NCI-H1436 (cell line): ENCODE measurements around the gene SH3D19.
A peak's percentile ranks its signal among the peaks of the same experiment; 100 is the strongest.
"Not testable (repeated sequence)": the region's sequence is repeated elsewhere in the genome, so short reads cannot be mapped to it uniquely, and the experiment has no call there.

Source experiments
- DNase-seq: peaks from one replicate; lab custom pipeline; 2025; lab: John Stamatoyannopoulos, UW

The SH3D19 gene

DNA sequence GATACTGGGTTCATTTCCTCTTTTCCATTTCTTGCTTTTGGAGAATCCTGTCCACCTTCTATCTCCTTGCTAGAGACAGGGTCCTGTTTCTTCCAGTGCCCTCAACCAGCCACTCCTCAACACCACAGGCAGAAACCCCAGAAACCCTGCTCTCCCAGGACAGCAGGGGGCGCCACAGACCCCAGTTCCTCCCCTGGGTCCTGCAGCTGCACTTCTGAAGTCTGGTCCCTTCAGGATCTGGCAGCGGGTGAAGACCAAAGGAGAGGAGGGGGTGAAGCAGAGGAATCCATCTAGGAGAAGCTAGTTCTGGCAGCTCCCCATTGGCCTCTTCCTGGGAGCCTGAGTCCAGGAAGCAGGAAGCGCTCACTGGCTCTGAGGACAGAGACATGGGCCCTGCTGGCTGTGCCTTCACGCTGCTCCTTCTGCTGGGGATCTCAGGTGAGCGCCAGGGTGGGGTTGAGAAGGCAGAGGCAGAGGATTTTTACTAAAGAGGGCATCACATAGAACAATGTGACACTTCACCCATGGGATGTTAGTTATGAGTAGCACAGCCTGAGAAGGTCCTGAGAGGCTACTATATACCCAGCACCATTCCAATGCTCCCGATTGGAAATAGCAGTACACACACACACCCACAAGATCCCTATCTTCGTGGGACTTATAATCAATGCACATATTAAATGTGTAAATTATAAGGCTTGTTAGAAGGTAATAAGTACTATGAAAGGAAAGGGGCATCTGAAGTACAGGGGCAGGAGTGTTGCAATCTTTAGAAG lies 48.4 kb downstream of the SH3D19 start, which contains the start of gene PRSS48:
Gene PRSS48, plus strand, starts transcription at position 375 of the 776 bp plus-strand sequence. Its CDS starts 12 bp downstream, at position 387.
- peak; percentile 35 for DNase-seq

DNA sequence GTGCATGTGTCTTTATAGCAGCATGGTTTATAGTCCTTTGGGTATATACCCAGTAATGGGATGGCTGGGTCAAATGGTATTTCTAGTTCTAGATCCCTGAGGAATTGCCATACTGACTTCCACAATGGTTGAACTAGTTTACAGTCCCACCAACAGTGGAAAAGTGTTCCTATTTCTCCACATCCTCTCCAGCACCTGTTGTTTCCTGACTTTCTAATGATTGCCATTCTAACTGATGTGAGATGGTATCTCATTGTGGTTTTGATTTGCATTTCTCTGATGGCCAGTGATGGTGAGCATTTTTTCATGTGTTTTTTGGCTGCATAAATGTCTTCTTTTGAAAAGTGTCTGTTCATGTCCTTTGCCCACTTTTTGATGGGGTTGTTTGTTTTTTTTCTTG lies 56.5 kb downstream of the SH3D19 start:
- not testable (repeated sequence) for DNase-seq

DNA sequence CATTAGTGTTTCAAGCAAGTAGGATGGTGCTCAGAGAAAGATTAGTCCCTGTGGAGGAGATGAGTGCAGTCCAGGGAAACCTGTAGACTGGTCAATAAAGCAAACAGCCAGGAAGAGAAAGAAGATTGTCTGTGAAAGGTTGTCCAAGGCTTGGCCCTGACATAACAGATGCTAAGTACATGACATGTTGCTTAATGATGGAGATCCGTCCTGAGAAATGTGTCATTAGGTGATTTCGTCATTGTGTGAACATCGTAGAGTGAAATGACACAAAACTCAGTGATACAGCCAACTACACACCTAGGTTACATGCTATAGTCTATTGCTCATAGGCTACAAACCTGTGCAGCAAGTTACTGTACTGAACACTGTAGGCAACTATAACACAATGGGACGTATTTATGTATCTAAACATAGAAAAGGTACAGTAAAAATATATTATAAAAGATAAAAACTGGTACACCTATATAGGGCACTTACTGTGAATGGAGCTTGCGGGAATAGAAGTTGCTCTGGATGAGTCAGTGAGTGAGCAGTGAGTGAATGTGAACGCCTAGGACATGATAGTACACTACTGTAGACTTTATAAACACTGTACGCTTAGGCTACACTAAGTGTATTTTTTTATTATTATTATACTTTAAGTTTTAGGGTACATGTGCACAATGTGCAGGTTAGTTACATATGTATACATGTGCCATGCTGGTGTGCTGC lies 57.4 kb downstream of the SH3D19 start:
- no peak for DNase-seq

DNA sequence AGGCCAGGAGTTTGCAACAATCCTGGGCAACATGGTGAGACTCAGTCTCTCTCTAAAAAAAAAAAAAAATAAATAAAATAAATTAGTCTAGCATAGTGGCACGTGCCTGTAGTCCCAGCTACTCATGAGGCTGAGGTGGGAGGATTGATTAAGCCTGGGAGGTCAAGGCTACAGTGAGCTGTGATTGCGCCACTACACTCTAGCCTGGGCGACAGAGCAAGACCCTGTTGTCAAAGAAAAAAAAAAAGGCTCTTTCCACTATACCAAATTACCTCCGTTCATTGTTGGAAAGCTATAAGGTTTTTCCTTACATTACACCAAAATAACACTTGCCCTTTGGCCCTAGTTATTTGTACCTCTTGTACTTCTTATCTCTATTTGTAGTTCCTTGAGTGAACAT lies 58.3 kb downstream of the SH3D19 start:
- DNase-seq: no peak

DNA sequence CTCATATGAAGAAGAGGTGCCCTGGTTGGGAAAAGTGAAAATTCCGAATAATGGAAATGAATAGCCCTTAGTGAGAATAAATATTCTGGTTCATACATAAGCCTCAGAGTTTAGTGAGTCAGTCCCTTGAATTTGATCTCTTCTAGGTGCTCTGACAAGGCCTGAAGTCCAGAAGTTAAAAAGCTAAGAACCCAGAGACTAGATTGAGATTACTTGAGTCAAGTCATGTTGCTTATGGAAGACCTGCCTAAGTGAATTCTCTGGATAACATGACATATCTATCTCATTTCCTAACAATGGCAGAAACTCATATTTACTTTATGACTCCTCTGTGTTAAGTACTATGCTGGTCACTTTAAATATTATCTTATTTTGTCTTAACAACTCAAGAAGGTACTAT lies 58.9 kb downstream of the SH3D19 start:
- DNase-seq: no peak

DNA sequence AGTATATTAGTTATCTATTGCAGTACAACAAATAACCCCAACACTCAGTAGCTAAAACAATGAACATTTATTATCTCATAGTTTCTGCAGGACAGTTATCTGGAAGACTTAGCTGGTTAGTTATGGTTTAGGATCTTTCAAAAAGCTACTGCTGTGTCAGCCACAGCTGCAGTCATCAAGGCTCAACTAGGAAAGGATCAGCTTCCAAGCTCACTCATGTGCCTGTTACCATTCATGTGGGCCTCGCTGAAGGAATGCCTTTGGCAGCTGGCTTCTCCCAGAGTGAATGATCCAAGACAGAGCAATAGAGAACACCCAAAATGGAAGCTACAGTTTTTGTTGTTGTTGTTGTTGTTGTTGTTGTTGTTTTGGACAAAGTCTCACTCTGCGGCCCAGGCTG lies 62.0 kb downstream of the SH3D19 start:
- no peak for DNase-seq

DNA sequence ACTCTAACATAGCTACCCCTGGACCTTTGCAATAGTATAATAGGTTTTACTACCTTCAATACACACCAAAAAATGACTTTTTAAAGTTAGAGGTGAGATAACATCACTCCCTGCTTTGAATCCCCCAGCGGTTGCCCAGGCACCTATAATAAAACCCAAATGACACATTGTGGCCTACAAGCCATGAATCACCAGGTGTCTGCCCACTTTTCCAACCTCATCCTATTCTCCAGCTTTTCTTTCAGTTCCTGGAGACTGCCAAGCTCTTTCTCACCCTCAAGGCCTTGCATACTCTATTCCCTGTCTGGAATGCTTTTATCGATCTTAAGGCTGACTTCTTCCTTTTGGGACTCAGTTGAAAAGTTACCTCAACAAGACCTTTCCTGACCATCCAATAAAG lies 64.9 kb downstream of the SH3D19 start:
- DNase-seq: no peak

DNA sequence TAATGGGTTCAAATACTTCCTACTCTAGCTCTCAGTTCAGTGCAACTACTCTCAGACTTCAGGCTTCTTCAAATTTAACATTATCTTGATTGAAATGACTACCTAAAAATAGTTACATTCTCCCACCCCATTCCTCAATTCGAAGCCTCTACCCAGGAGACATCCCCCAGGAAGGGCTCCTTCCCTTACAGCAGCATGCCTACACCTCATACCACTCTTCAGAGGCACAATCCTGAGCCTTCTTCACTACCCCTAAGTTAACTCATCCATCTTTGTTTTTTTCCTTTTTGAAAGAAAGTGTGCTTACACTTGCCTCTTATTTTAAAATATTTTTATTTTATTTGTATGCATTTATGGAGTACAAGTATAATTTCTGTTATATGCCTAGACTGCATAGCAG lies 65.7 kb downstream of the SH3D19 start:
- DNase-seq: no peak

DNA sequence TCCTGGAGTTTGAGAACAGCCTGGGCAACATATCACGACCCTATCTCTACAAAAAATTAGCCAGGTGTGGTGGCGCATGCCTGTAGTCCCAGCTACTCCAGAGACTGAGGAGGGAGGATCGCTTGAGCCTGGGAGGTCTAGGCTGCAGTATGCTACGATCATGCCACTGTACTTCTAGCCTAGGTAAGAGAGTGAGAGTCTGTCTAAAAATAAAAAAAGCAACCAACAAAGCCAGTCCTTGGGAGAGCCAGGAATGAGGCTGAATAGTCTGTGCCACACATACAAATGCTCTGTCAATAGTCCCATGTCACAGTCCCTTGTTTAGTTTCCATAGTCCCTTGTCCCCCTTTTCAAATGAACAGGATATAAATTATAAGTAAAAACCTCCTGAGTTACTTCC lies 67.7 kb downstream of the SH3D19 start:
- DNase-seq: no peak

DNA sequence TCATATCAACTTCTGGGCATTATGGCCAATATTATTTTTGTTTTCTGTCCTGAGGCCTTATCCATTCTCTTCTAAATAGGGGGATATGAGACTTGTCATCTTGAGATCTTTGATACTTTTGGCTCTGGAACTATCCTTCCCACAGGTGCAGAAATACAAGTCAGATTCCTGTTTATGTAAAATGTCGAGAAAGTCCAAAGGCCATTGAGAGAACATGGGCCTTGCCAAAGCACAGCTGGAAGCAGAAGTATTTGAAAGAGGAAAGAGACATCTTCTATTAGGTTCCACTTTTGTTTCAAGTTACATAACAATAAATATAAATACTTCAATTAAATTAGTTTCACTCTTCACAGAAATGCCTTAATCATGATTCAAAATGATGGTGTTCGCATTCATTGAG lies 69.3 kb downstream of the SH3D19 start:
- DNase-seq: no peak

DNA sequence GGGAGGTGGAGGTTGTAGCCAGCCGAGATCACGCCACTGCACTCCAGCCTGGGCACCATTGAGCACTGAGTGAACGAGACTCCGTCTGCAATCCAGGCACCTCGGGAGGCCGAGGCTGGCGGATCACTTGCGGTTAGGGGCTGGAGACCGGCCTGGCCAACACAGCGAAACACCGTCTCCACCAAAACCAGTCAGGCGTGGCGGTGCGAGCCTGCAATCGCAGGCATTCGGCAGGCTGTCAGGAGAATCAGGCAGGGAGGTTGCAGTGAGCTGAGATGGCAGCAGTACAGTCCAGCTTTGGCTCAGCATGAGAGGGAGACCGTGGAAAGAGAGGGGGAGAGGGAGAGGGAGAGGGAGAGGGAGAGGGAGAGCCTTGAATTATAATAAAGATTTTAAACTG lies 69.7 kb downstream of the SH3D19 start:
- DNase-seq: not testable (repeated sequence)

DNA sequence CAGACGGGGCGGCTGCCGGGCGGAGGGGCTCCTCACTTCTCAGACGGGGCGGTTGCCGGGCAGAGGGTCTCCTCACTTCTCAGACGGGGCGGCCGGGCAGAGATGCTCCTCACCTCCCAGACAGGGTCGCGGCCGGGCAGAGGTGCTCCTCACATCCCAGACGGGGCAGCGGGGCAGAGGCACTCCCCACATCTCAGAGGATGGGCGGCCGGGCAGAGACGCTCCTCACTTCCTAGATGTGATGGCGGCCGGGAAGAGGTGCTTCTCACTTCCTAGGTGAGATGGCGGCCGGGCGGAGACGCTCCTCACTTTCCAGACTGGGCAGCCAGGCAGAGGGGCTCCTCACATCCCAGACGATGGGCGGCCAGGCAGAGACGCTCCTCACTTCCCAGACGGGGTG lies 70.2 kb downstream of the SH3D19 start:
- DNase-seq: not testable (repeated sequence)

DNA sequence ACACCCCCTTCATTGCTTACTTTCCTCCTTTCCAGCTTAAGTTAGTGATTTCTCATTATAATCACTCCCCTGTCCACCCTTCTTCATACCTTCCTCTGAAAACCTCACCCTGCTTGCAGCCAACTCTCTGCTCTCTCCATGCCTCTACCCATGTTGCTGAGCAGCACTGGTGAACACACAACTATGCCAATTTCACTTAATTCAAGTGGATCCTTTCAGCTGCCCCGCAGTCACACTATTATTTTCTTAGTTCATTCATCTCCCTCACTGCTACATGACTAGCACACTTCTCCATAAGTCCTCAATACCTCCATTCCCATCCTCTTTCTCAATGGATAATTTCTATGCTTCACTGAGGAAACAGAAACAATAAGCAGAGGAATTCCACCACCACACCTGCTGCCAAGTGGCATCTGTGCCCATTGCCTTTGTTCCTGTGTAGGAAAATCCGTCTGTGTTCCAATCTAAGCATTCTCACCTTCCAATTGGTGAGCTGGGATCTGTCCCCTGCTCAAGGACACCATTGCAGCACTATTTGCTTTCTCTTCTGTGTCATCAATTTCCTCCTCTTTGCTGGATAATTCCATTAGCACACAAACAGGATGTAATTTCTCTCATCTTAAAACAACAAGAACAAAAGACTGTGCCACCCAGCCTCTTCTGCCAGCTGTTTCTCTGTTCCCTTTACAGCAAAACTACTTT lies 73.7 kb downstream of the SH3D19 start:
- peak; percentile 5 for DNase-seq

DNA sequence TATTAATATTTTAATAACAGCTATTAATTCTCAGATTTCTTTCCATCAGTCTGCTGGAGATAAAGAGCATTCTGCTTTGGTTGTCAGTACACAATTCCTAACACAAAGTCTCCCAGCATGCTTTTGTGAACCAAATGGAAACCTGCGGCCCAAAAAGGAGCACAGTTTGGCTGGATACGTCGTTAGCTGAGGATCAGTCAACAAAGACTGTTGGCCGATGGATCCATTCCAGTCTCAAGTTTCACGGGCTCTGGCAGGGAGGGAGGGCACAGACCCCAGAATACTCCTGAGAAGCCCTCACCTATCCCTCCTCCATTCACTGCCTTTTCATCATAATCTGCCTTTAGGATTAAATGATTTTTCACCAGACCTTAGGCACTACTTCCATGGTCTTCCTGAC lies 74.7 kb downstream of the SH3D19 start:
- DNase-seq: no peak

DNA sequence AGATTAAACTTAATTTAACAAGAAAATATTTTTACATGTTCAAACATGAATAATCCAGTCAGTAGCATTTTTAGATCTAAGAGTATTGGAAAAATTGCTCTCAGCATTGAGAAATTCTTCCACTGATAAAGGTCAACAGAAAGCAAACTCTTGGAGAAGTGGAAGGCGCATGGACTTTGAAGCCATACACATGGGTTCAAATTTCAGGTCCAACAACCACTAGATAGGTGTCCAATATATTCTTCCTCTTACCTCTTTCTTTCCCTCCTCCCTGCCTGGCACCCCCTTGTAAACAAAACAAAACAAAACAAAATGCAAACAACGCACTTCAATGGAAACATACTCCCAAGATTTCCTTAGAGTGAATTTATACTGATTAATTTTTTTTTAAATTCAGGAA lies 76.9 kb downstream of the SH3D19 start:
- DNase-seq: no peak

DNA sequence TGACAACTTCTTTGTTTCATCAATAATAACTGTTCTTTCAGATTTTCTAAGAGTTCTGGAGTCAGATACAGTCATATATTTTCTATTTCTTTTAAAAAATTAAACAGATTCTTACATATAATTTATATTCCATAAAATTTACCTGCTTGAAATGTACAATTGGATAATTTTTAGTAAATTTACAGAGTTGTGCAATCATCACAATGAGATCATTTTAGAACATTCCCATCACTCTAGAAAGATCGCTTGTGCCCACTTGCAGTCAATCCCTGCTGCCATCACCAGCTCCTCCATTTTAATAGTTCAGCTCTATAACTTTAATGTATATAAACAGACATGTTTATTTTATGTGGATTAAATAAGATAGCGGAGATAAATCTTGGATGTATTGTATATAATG lies 78.0 kb downstream of the SH3D19 start:
- DNase-seq: no peak

DNA sequence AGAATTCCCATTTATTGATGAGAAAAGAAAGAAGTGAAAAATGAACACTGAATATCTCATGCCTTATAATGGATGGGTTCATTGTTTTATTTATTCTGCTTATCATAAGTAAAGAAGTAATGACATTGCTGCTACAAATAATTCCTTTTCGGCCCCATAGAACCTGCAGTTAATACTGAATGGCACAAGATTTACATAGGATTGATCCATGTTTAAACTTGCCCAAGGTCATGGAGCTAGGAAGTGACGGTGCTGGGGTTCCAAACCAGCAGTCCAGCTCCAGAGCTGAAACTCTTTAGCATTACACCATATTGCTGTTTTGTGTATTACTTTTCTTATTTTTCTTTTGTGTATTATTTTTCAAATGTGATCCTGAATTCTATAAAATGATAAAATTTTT lies 78.7 kb downstream of the SH3D19 start:
- no peak for DNase-seq

DNA sequence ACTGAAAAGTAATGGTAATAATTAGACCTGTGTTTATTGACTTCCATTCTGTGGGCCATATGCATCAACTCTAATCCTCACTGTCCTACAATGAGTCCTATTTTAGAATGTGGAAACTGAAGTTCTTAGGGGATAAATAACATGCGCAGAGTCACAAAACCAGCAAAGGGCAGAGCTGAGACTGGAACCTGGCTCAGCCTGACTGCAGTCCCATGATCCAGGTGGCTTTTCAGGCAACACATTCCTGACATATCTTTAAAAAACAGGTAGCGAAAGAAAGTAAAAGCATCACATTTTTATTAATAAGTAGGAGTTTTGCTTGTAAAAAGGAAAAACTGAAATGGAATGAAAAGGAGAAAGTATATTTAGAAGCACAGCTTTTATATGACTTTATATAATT lies 83.1 kb downstream of the SH3D19 start:
- DNase-seq: no peak

DNA sequence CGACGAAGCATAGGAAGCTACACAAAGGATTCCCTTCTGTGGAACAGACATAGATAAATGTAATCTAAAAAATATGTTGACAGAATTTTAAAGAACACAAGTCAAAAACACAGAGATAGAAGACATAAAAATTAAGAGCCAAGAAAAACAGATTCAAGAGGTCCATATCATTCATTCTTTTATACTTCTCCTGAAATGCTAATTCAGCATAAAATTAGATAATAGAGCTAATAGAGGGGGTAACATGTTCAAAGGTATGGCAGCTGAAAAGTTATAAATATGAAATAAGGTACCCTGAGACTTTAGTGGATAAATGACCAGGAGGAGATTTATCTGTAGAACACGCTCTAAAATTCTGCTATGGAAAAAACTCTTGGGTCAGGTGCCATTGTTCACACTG lies 85.8 kb downstream of the SH3D19 start:
- no peak for DNase-seq

DNA sequence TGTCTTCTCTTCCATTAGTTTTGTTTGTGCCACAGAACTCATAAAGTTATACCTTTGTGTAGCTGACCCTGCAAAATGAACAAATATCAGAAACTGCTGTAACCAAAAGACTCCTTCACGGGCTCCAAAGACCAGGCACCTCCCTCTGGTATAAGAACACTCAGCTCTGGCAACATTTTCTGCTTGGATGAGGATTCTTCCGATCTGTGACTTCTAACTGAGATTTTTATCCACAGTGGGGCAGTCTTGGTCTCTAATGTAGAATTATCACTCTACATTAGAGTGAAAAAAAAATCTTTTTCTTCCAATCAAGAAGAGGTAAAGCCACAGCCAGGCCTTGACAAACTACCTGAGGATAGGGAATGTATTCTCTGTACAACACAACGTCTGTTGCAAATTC lies 86.9 kb downstream of the SH3D19 start:
- no peak for DNase-seq

DNA sequence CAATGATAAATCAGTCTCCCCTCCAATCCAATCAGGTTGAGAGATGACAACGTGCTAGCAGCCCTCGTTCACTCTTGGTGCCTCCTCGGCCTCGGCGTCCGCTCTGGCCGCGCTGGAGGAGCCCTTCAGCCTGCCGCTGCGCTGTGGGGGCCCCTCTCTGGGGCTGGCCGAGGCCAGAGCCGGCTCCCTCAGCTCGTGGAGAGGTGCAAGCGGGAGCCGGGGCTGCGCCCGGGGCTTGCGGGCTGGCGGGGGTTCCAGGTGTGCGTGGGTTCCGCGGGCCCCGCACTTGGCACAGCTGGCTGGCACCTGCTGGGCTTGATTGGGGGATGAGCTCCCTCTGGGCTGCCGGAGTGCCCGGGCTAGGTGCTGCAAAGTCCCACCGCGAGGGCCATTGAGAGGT lies 89.4 kb downstream of the SH3D19 start:
- DNase-seq: no peak

DNA sequence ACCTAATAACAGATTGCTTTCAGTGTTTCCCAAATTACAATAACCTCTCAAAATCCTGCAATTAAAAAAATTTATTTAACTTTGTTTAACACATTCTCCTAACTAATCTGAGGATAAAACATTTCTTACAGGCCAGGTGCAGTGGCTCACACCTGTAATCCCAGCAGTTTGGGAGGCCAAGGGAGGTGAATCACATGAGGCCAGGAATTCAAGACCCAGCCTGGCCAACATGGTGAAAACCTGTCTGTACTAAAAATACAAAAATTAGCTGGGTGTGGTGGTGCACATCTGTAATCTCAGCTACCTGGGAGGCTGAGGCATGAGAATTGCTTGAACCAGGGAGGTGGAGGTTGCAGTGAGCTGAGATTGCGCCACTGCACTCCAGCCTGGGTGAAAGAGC lies 90.0 kb downstream of the SH3D19 start:
- not testable (repeated sequence) for DNase-seq

DNA sequence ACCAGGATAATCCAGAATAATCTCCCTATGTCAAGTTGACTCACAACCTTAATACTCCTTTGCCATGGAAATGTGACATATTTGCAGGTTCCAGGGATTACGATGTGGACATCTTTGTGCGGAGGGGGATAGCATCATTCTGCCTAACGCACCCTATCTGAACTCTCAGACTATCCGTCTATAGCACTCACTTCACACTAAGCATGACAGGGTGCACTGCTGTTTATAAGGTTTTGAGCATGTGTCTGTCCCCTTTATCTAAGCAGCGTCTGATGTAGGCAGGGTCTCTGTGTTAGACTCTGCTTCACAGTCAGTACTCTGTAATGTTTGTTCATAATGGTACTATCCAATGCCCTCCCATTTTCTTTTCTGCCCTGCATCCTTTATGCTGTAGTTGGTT lies 91.8 kb downstream of the SH3D19 start:
- DNase-seq: no peak
